HepG2 (cell line): Measurements from ENCODE around the gene PKIG. TPM values are rescaled to one million over a fixed set of nuclear protein-coding genes. Genes with fewer than 3 reads are reported as not detected.

Experiments used
- ATAC-seq: fragments of 200-7000 bp; cut with Tn5 transposase; 3 replicates; pipeline ENCODE4 v1.9.1; 2020; ENCODE audit warnings: mild to moderate bottlenecking, moderate library complexity
- BruUV-seq: library from RNA; stranded (reverse); fragments of 400-500 nt; replicated peaks from 2 replicates; lab custom pipeline; 2021; lab: Mats Ljungman, UMichigan
- CTCF ChIA-PET: fragments of 300-600 bp; formaldehyde crosslinking; extraction: SDS; loops from one replicate; lab custom pipeline; 2021; ENCODE audit warnings: low total read pairs, inconsistent platforms, low intra/inter-chr PET ratio; lab: Yijun Ruan, JAX
- POLR2A ChIA-PET: fragments of 350-600 bp; sonication (Branson Sonifier 250); formaldehyde crosslinking; loops from one replicate; lab custom pipeline; 2020; ENCODE audit warnings: antibody characterized with exemption, inconsistent platforms; lab: Yijun Ruan, JAX
- DNase-seq: peaks from one replicate; pipeline ENCODE4 v3.0.0-alpha.2; 2015; ENCODE audit warnings: low spot score
- FAIRE-seq: peaks from 3 replicates; lab custom pipeline; 2011; peaks lifted over from hg19 to GRCh38; lab: Jason Lieb, UNC
- H2AFZ ChIP-seq: one replicate; pipeline ENCODE4 v1.6.1; 2011; ENCODE audit warnings: low read length, inconsistent platforms
- H3K27ac ChIP-seq: fragments of 300-600 bp; 3 replicates; pipeline ENCODE4 v1.8.0; 2011; ENCODE audit warnings: mixed run types, mild to moderate bottlenecking, mixed read lengths, low read length, inconsistent platforms; ENCODE audit not compliant: insufficient read depth; ENCODE audit errors: extremely low read length
- H3K27me3 ChIP-seq, 2 experiments: fragments of 200-600 bp in 1 of 2; 2 replicates in 1 of 2; 3 replicates in 1 of 2; pipeline versions ENCODE4 v1.6.0 to v1.8.0; 2011; ENCODE audit warnings: low read length in 2 of 2, mild to moderate bottlenecking in 2 of 2, moderate library complexity in 2 of 2, inconsistent platforms in 1 of 2; ENCODE audit not compliant: insufficient read depth in 2 of 2, control insufficient read depth in 1 of 2
- H3K36me3 ChIP-seq, 2 experiments: fragments of 200-600 bp in 1 of 2; replicated peaks in 1 of 2; 2 replicates in 1 of 2; 3 replicates in 1 of 2; pipeline versions ENCODE4 v1.5.1 to v1.8.0; 2011; ENCODE audit warnings: low read length in 2 of 2, inconsistent platforms in 1 of 2; ENCODE audit not compliant: insufficient read depth in 2 of 2, control insufficient read depth in 1 of 2
- H3K4me1 ChIP-seq: 2 replicates; pipeline ENCODE4 v1.5.1; 2012; ENCODE audit warnings: low read length, inconsistent platforms; ENCODE audit not compliant: insufficient read depth
- H3K4me2 ChIP-seq: 2 replicates; pipeline ENCODE4 v1.6.0; 2011; ENCODE audit warnings: low read depth, low read length, inconsistent platforms
- H3K4me3 ChIP-seq, 3 experiments: fragments of 200-600 bp in 1 of 3; sonication (generic), shearing (Covaris generic) in 1 of 3; replicated peaks in 1 of 3; 2 replicates each; pipeline ENCODE4 v1.5.1; 2011 to 2016; ENCODE audit warnings: low read length in 3 of 3, inconsistent platforms in 2 of 3, low read depth in 2 of 3, mild to moderate bottlenecking in 2 of 3, control low read depth in 1 of 3, mixed read lengths in 1 of 3; ENCODE audit not compliant: insufficient read depth in 1 of 3
- H3K79me2 ChIP-seq: one replicate; pipeline ENCODE4 v1.6.1; 2011; ENCODE audit warnings: low read length, inconsistent platforms; ENCODE audit not compliant: insufficient read depth
- H3K9ac ChIP-seq: 2 replicates; pipeline ENCODE4 v1.6.0; 2011; ENCODE audit warnings: mild to moderate bottlenecking, low read depth, low read length, inconsistent platforms; ENCODE audit not compliant: insufficient read depth
- H3K9me3 ChIP-seq: 2 replicates; pipeline ENCODE4 v1.5.1; 2012; ENCODE audit warnings: mild to moderate bottlenecking, low read length
- H4K20me1 ChIP-seq: 2 replicates; pipeline ENCODE4 v1.6.0; 2011; ENCODE audit warnings: inconsistent platforms, mild to moderate bottlenecking, low read length, moderate library complexity; ENCODE audit not compliant: insufficient read depth
- IKZF4 ChIP-seq: sonication (generic); formaldehyde crosslinking; IDR thresholded peaks from 2 replicates; pipeline ENCODE4 v1.5.1; 2020; ENCODE audit warnings: borderline replicate concordance, mild to moderate bottlenecking, low read depth, missing genetic modification reagents; ENCODE audit errors: not compliant biosample characterization
- RBFOX2 ChIP-seq: fragments of 200-400 bp; formaldehyde crosslinking; IDR thresholded peaks from 2 replicates; pipeline ENCODE4 v1.6.1; 2017; ENCODE audit warnings: low read depth, mild to moderate bottlenecking, low read length
- SAP130 ChIP-seq: IDR thresholded peaks from 2 replicates; pipeline ENCODE4 v1.6.1; 2016; ENCODE audit warnings: low read depth
- SMYD3 ChIP-seq: sonication (generic); formaldehyde crosslinking; IDR thresholded peaks from 2 replicates; pipeline ENCODE4 v1.8.1; 2023; ENCODE audit warnings: mild to moderate bottlenecking, missing genetic modification reagents
- ZNF12 ChIP-seq: sonication (generic); formaldehyde crosslinking; IDR thresholded peaks from 2 replicates; pipeline ENCODE4 v1.5.0; 2020; ENCODE audit warnings: missing genetic modification reagents
- ZNF275 ChIP-seq: sonication (generic); formaldehyde crosslinking; IDR thresholded peaks from 2 replicates; pipeline ENCODE4 v1.8.0; 2022; ENCODE audit warnings: missing genetic modification reagents, mild to moderate bottlenecking, inconsistent platforms, borderline replicate concordance
- WGBS: methylation state at CpG from one replicate; pipeline ENCODE4 v1.1.6; 2017; ENCODE audit warnings: low lambda C conversion rate; 5-methylcytosine and 5-hydroxymethylcytosine counted together
- in situ Hi-C: cut with HindIII; loops from 2 replicates; pipeline ENCODE4 v1.10.0; 2017; ENCODE audit warnings: low pct_unique_long_range_greater_than_20kb; ENCODE audit not compliant: extremely low pct_ligation_motif_present
- intact Hi-C: fragments of 100-400 bp; cut with micrococcal nuclease; formaldehyde crosslinking; loops from one replicate; pipeline ENCODE4 v1.10.0; 2022; ENCODE audit not compliant: unreplicated experiment
- polyA plus RNA-seq, 8 experiments: library from polyadenylated mRNA; depleted of rRNA in 3 of 8; stranded (reverse) in 7 of 8; unstranded in 1 of 8; fragments of >200 nt; fragmentation: Illumina TruSeq in 4 of 8; extraction: Trizol in 4 of 8; gene quantifications; 2 replicates each; pipeline versions ENCODE4 v1.2.1 to v1.2.3, GENCODE V29; 2011 to 2016; ENCODE audit warnings: low read depth in 4 of 8, missing spikeins in 1 of 8, mixed read lengths in 1 of 8; ENCODE audit not compliant: insufficient read depth in 1 of 8
- total RNA-seq, 5 experiments: library from RNA; depleted of rRNA; stranded (reverse); fragments of >200 nt; fragmentation: Illumina TruSeq; extraction: Trizol; gene quantifications; 2 replicates each; pipeline ENCODE4 v1.2.3, GENCODE V29; 2016; ENCODE audit warnings: low read depth in 1 of 5
- TF ChIP-seq, protein P1 (sequence below): IDR thresholded peaks from 2 replicates; pipeline ENCODE4 v1.6.1; 2016; ENCODE audit warnings: low read depth, control low read depth

Gene PKIG
- total and polyA plus RNA-seq, 2 of the 13 experiments (the other 11 are each of a cell fraction or from before 2014, with no cell fraction given): 30.8 to 44.5 TPM

- Histone ChIP-seq H3K9me3 (no peaks in the 10 kb centered on the region), H3K4me2 (no peak overlapping the region), H3K4me3 (no peak overlapping the region), H3K4me1 (peaks cover 25% of the 10 kb centered on the region), H2AFZ (no peak overlapping the region), H4K20me1 (no peaks in the 10 kb centered on the region)
- BruUV-seq: no TSS peak
- CTCF ChIA-PET: no interaction called here
- intact Hi-C loops: no loop called here
- TF ChIP-seq SMYD3 (CRISPR knock-in tag): no peak
- TF ChIP-seq, protein P1, sequence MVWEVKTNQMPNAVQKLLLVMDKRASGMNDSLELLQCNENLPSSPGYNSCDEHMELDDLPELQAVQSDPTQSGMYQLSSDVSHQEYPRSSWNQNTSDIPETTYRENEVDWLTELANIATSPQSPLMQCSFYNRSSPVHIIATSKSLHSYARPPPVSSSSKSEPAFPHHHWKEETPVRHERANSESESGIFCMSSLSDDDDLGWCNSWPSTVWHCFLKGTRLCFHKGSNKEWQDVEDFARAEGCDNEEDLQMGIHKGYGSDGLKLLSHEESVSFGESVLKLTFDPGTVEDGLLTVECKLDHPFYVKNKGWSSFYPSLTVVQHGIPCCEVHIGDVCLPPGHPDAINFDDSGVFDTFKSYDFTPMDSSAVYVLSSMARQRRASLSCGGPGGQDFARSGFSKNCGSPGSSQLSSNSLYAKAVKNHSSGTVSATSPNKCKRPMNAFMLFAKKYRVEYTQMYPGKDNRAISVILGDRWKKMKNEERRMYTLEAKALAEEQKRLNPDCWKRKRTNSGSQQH (CRISPR knock-in tag): no peak
- no peak for TF ChIP-seq ZNF12 (CRISPR knock-in tag)
- no peak for TF ChIP-seq IKZF4 (CRISPR knock-in tag)
- no peak for TF ChIP-seq SAP130 (CRISPR knock-in tag)
- TF ChIP-seq RBFOX2: no peak
- TF ChIP-seq ZNF275 (CRISPR knock-in tag): no peak
- TF ChIP-seq, all 625 proteins: peak for 0
- Histone ChIP-seq H3K27me3 (no peaks in the 10 kb centered on the region), H3K9ac (no peak overlapping the region), H3K27ac (no peak overlapping the region), H3K79me2 (no peaks in the 10 kb centered on the region), H3K36me3 (no peaks in the 10 kb centered on the region)
- POLR2A ChIA-PET: no interaction called here
- DNase-seq (no peak), ATAC-seq (no peak), FAIRE-seq (no peak)
- 91% methylated on average over 4 of the region's 4 CpGs for WGBS
- in situ Hi-C loops: no loop called here
These were observed 17.9 kb downstream of the PKIG start for GRCh38 chr20:44600301-44600700.
